Spleen (tissue), 7 donors: Measurements from ENCODE around the gene DAPK3.
A peak's percentile ranks its signal among the peaks of the same experiment; 100 is the strongest.

Experiments used
- POLR2A ChIP-seq, 3 donors: fragments of 450-650 bp; IDR thresholded peaks; one replicate each; pipeline ENCODE4 v1.5.1; 2017; ENCODE audit warnings: antibody characterized with exemption in 3 of 3, mild to moderate bottlenecking in 1 of 3
- POLR2AphosphoS5 ChIP-seq, 3 donors: sonication (generic); formaldehyde crosslinking; IDR thresholded peaks; one replicate each; pipeline ENCODE4 v1.5.1; 2017; ENCODE audit warnings: antibody characterized with exemption in 3 of 3
- TF ChIP-seq, protein P1 (sequence below), 11 experiments: fragments of 200-600 bp in 7 of 11; fragments of 450-650 bp in 4 of 11; sonication (generic) in 4 of 11; IDR thresholded peaks in 8 of 11; conservative IDR thresholded peaks in 3 of 11; 1 replicate in 7 of 11; 2 replicates in 4 of 11; pipeline versions ENCODE4 v1.4.0 to v1.8.0; 2016 to 2021; ENCODE audit warnings: antibody characterized with exemption in 11 of 11, inconsistent platforms in 4 of 11, mild to moderate bottlenecking in 1 of 11
- donor health status: DM: no; HTN: no; CAD: no; lungs with moderate emphysema.
- donor health status: DM: no; HTN: no; CAD: no.
- donor health status: DM: no; HTN: no; CAD: no.

GRCh38 chr19:3975144-3975543, 4.2 kb upstream of the DAPK3 start:
- TF ChIP-seq, protein P1, sequence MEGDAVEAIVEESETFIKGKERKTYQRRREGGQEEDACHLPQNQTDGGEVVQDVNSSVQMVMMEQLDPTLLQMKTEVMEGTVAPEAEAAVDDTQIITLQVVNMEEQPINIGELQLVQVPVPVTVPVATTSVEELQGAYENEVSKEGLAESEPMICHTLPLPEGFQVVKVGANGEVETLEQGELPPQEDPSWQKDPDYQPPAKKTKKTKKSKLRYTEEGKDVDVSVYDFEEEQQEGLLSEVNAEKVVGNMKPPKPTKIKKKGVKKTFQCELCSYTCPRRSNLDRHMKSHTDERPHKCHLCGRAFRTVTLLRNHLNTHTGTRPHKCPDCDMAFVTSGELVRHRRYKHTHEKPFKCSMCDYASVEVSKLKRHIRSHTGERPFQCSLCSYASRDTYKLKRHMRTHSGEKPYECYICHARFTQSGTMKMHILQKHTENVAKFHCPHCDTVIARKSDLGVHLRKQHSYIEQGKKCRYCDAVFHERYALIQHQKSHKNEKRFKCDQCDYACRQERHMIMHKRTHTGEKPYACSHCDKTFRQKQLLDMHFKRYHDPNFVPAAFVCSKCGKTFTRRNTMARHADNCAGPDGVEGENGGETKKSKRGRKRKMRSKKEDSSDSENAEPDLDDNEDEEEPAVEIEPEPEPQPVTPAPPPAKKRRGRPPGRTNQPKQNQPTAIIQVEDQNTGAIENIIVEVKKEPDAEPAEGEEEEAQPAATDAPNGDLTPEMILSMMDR (IDR thresholded peaks at IDR 0.05 in 8 of 11, conservative IDR thresholded peaks at IDR 0.05 in 3 of 11), result no peak
- TF ChIP-seq POLR2A (IDR thresholded peaks at IDR 0.05), result no peak
- peak in 2 of 3 donors; percentile 5 to 38 for TF ChIP-seq POLR2AphosphoS5 (IDR thresholded peaks at IDR 0.05)
